ENCODE results near the gene MAP7D1.
"Not testable (repeated sequence)": the region's sequence is repeated elsewhere in the genome, so short reads cannot be mapped to it uniquely, and the experiment has no call there.

The MAP7D1 gene

DNA sequence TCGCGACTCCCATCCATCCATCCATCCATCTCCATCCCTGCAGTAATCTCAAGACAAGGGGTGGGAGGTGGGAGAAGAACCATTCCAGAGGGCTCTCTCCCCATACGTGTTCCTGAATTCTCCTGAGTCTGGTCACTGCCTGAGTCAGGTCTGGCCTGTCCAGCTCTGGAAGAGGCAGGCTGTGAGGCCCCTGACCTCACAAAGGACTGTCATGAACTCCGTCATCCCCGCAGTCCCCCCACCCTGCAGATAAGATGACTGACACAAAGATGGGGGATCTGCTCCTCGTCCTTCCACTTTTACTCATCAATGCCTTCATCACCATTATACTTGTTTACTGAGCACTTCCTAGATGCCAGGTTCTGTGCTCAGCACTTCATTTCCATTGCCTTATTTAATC is 1.6 kb upstream of the MAP7D1 start:
- no peak for DNase-seq

DNA sequence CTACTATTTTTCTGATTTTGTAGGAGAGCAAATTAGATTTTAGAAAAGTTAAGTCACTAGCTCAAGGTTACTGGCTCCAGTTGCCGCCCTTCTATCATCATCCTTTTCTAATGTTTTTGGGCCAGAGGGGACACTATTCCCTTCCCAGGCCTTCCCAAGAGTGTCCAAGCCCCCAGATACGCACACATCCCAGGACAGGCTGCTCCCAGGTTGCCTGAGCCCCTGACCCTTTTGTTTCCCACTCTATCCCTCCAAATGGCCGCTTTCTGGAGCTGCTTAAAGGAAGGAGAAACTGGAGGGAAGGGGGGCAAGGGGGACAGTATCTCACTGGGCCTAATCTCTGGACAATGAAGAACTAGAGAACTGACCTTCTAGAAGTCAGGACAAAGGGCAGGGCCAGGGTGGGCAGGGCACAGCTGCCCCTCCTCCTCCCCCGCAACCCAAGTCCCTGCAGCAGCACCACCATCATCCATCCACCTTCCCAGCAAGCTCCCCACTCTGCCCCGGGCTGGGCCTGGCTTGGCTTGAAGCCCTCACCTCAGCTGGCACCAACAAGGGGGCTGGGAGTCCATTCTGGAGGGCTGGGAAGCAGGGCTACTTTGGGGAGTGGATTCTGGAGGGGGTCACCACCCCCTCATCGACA is 1.1 kb upstream of the MAP7D1 start:
- no peak for DNase-seq

DNA sequence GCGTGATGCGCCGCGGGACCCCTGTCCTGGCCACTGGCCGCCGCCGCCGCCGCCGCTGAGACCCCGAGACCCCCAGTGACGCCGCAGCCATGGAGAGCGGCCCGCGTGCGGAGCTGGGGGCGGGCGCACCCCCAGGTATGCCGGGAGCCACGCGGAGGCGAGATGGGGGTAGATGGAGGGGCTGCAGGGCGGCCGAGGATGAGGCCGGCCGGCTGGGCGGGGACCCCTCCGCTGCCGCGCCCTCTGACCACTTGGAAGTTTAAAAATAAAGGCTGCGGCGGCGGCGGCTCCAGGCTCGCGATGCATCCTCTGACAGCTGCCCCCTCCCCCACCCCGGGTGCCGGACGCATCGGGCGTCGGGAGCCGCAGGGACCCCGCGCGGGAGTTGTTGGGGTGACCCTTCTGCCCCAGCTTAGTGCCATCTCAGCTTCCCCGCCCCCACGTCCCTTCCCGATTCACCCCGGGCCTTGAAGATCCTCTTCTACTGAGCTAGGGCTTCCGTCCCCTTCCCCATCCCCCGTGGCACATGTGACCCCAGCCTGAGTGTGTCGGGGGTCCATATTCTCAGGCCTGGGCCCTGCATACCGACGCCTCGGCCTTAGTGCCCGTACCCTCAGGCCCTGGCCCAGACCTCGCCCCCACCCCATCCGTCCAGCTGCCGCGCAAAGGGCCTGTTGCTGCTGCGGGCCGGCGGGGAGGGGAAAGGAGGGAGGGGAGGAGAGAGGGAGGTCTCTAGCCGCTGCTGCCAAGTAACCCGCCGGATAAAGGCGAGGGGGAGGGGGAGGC is 562 bp downstream of the MAP7D1 start:
- no peak for DNase-seq

DNA sequence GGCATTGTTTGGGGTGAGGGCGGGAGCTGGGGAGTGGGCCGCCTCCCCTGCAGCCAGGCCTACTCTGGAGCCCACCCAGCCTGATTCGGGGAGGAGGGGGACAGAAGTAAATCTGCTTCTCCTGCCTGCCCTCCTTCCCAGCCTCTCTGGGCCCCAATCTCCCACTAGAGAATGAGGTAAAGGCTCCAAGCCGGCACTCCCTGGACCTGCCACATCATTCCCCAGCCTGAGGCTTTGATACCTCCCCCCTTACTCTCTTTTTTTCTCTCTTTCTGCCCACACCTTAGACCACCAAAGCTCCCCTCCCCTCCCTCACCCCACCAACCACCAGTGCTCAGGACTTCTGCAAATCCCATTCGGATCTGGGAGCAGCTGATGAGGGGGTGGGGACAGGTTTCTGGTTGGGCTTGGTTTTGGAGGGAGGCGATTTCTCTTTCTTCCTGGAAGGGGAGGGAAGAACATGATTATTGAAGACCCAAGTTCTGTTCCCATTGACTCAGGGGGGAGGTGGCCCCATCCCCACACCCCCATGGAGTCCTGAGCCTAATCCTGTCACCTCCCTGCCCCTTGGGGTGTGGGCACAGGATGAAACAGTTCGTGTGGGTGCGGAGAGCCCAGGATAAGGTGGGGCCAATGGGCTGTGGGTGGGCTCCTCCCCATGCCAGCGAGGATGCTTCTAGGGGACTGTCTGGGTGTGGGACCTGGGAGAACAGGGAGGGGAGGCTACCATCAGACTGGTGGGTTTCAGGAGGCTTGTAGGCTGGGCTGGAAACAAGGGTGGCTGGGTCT is 1.3 kb downstream of the MAP7D1 start:
- DNase-seq = no peak

GRCh38 chr1:36157973-36158826 is 2.2 kb downstream of the MAP7D1 start:
- DNase-seq = no peak

- not testable (repeated sequence) for DNase-seq
Measured at GRCh38 chr1:36158827-36159252, 2.9 kb downstream of the MAP7D1 start.

DNA sequence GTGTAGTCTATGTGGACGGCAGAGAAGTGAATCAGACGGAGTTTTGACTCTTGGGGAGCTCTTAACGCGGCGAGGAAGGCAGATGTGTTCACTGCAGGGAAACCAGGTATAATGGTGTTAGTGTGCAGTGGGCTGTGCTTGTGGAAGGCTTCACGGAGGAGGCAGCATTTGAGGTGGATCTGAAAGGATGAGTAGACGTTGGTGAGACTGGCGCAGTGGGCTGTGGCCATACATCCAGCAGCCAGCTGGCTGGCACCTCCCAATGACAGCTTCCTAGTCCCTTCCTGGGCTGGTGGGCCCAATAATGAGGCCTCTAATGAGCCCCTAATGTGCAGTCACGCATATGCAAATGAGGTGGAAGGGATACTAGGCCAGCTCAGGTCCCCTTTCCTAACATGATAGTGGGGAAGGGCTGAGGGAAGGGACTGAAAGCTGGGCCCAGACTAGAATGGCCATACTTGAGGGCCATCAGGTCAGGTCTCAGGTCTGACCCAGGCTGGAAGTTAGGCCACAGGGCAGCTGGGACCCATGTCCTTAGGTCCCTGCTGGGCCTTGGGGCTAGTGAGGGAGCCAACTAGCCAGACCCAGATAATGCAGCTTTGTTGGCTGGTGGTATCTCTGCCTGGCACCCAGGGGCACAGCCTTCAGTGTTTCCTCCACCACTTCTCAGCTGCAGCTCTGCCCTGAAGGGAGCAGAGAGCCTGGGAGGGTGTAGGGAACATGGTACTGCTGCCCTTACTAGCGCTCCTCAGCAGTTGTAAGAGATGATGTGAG is 3.8 kb downstream of the MAP7D1 start:
- DNase-seq = no peak

- DNase-seq = no peak
Measured at GRCh38 chr1:36160388-36160948, 4.5 kb downstream of the MAP7D1 start.

- DNase-seq = no peak
Measured at GRCh38 chr1:36160949-36161485, 5.1 kb downstream of the MAP7D1 start.

GRCh38 chr1:36161641-36162531 is 5.9 kb downstream of the MAP7D1 start:
- DNase-seq = no peak

- DNase-seq = no peak
Measured at GRCh38 chr1:36162680-36163239, 6.8 kb downstream of the MAP7D1 start.

- no peak for DNase-seq
Measured at GRCh38 chr1:36163426-36163825, 7.5 kb downstream of the MAP7D1 start.

DNA sequence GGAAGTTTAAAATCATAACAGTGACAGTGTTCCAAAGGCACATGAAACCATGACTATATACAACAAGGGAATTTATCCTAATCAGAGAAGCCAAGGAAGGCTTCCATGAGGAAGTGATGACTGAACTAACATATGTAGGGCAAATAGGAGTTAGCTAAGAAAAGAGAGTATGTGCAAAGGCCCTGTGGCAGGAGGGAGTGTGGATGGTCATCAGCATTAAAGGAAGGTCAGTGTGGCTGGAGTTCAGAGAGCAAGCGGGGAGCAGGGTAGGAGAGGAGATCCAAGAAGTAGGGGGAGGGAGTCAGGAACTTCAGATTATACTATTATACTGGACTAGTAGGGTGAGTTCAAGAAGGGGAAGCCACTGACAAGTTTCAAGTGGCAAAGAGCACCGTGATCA is 8.4 kb downstream of the MAP7D1 start:
- no peak for DNase-seq

- no peak for DNase-seq
Measured at GRCh38 chr1:36165145-36165544, 9.2 kb downstream of the MAP7D1 start.

- DNase-seq = no peak
Measured at GRCh38 chr1:36166136-36166535, 10.2 kb downstream of the MAP7D1 start.

- DNase-seq = no peak
Measured at GRCh38 chr1:36166938-36167905, 11.3 kb downstream of the MAP7D1 start.

DNA sequence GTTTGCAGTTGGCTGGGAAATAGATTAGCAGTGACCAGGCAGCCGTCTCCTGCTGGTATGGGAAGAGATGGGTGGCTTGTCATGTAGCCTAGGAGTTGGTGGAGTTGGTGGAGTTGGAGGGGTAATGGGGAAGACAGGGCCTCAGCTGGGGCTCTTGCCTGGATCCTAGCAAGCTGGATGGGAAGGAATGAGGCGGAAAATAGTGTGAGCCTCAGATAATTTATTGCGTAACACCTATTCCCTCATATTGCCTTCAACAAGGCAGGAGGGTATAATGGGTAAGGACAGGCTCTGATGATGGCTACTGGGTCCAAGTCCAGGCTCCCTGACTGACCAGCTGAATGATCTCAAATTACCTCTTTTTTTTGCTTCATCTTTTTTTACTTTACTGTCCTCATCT is 12.6 kb downstream of the MAP7D1 start:
- DNase-seq = no peak

- DNase-seq = no peak
Measured at GRCh38 chr1:36170643-36171412, 14.9 kb downstream of the MAP7D1 start.

Data from NCI-H187 treated with DMSO at 0.1 percent for 48 hours (cell line).